K562 (cell line): ENCODE data around the gene CTAGE9. TPM values are rescaled to one million over a fixed set of nuclear protein-coding genes. Genes with fewer than 3 reads are reported as not detected.

ENCODE experiments used
- ATAC-seq: fragments of 200-7000 bp; cut with Tn5 transposase; 3 replicates; pipeline ENCODE4 v1.9.1; 2020; ENCODE audit warnings: moderate library complexity
- BruUV-seq: library from RNA; stranded (reverse); fragments of 400-500 nt; replicated peaks from 2 replicates; lab custom pipeline; 2021; lab: Mats Ljungman, UMichigan
- CTCF ChIA-PET: fragments of 300-600 bp; formaldehyde crosslinking; extraction: SDS; loops from one replicate; lab custom pipeline; 2021; ENCODE audit warnings: low intra/inter-chr PET ratio; lab: Yijun Ruan, JAX
- POLR2A ChIA-PET: fragments of 300-600, 350-650 bp; sonication (Branson Sonifier 250); formaldehyde crosslinking; extraction: SDS; loops from one replicate; lab custom pipeline; 2021; ENCODE audit warnings: antibody characterized with exemption, inconsistent platforms; lab: Yijun Ruan, JAX
- DNase-seq, 4 experiments: peaks; one replicate each; pipeline versions ENCODE4 v3.0.0 to v3.0.0-alpha.2; 2011 to 2018; ENCODE audit warnings: low spot score in 3 of 4, mixed read lengths in 3 of 4; ENCODE audit errors: extremely low read depth in 1 of 4
- FAIRE-seq: peaks from 2 replicates; lab custom pipeline; 2011; peaks lifted over from hg19 to GRCh38; lab: Jason Lieb, UNC
- H2AFZ ChIP-seq: 2 replicates; pipeline ENCODE4 v1.6.0; 2011; ENCODE audit warnings: low read depth, low read length, control low read depth, inconsistent platforms
- H3K27ac ChIP-seq: fragments of 200-600 bp; 3 replicates; pipeline ENCODE4 v1.8.0; 2011; ENCODE audit warnings: low read depth, mild to moderate bottlenecking, control low read depth, inconsistent platforms, low read length, moderate library complexity, mixed read lengths; ENCODE audit errors: extremely low read depth
- H3K27me3 ChIP-seq, 2 experiments: fragments of 300-600 bp in 1 of 2; 2 replicates in 1 of 2; 3 replicates in 1 of 2; pipeline versions ENCODE4 v1.6.0 to v1.8.0; 2011; ENCODE audit warnings: inconsistent platforms in 2 of 2, low read length in 2 of 2, mild to moderate bottlenecking in 1 of 2, mixed read lengths in 1 of 2, moderate library complexity in 1 of 2; ENCODE audit not compliant: control insufficient read depth in 2 of 2, insufficient read depth in 2 of 2
- H3K36me3 ChIP-seq: fragments of 300-600 bp; 3 replicates; pipeline ENCODE4 v1.8.0; 2011; ENCODE audit warnings: mild to moderate bottlenecking, low read length, inconsistent platforms; ENCODE audit not compliant: control insufficient read depth, insufficient read depth
- H3K4me1 ChIP-seq, 2 experiments: fragments of 200-600 bp in 1 of 2; replicated peaks in 1 of 2; 2 replicates in 1 of 2; 3 replicates in 1 of 2; pipeline versions ENCODE4 v1.5.1 to v1.8.0; 2011; ENCODE audit warnings: inconsistent platforms in 2 of 2, low read length in 2 of 2, mild to moderate bottlenecking in 1 of 2, mixed read lengths in 1 of 2, moderate library complexity in 1 of 2; ENCODE audit not compliant: control insufficient read depth in 2 of 2, insufficient read depth in 2 of 2
- H3K4me2 ChIP-seq: 2 replicates; pipeline ENCODE4 v1.6.1; 2011; ENCODE audit warnings: low read length, control low read depth, inconsistent platforms, mixed read lengths; ENCODE audit not compliant: insufficient read depth
- H3K4me3 ChIP-seq: fragments of 200-600 bp; sonication (generic), shearing (Covaris generic); 2 replicates; pipeline ENCODE4 v1.5.1; 2016; ENCODE audit warnings: control low read depth, inconsistent platforms
- H3K79me2 ChIP-seq: fragments of 200-600 bp; 3 replicates; pipeline ENCODE4 v1.8.0; 2011; ENCODE audit warnings: low read length, inconsistent platforms; ENCODE audit not compliant: control insufficient read depth, insufficient read depth
- H3K9ac ChIP-seq, 2 experiments: 2 replicates each; pipeline versions ENCODE4 v1.6.0 to v1.6.1; 2011; ENCODE audit warnings: low read depth in 2 of 2, low read length in 2 of 2, control low read depth in 1 of 2, inconsistent platforms in 1 of 2, mild to moderate bottlenecking in 1 of 2, mixed read lengths in 1 of 2; ENCODE audit not compliant: insufficient read depth in 1 of 2
- H3K9me1 ChIP-seq: one replicate; pipeline ENCODE4 v1.6.0; 2011; ENCODE audit warnings: inconsistent platforms, mild to moderate bottlenecking, low read length, moderate library complexity; ENCODE audit not compliant: control insufficient read depth, insufficient read depth
- H3K9me3 ChIP-seq: replicated peaks from 2 replicates; pipeline ENCODE4 v1.5.1; 2011; ENCODE audit warnings: low read depth, low read length, inconsistent platforms; ENCODE audit not compliant: control insufficient read depth, insufficient read depth
- H4K20me1 ChIP-seq: replicated peaks from 2 replicates; pipeline ENCODE4 v1.6.1; 2011; ENCODE audit warnings: low read length, inconsistent platforms, mixed read lengths; ENCODE audit not compliant: control insufficient read depth, insufficient read depth
- CCAR2 ChIP-seq: fragments of 200-400 bp; formaldehyde crosslinking; IDR thresholded peaks from 2 replicates; pipeline ENCODE4 v1.6.1; 2017; ENCODE audit warnings: mild to moderate bottlenecking, low read depth, low read length
- CREB1 ChIP-seq, 2 experiments: sonication (generic) in 1 of 2; formaldehyde crosslinking in 1 of 2; IDR thresholded peaks; 2 replicates each; pipeline versions ENCODE4 v1.6.1 to v1.8.0; 2012 to 2022; ENCODE audit warnings: inconsistent platforms in 1 of 2, mild to moderate bottlenecking in 1 of 2, missing genetic modification reagents in 1 of 2, moderate library complexity in 1 of 2
- CSDE1 ChIP-seq, 2 experiments: fragments of 450-650 bp; IDR thresholded peaks; 2 replicates each; pipeline ENCODE4 v1.6.1; 2016; ENCODE audit warnings: mild to moderate bottlenecking in 1 of 2
- FOXJ2 ChIP-seq: fragments of 200-800 bp; sonication (Bioruptor generic); IDR thresholded peaks from 2 replicates; pipeline ENCODE4 v1.6.1; 2016; ENCODE audit warnings: missing genetic modification characterization, missing compliant biosample characterization
- HDAC6 ChIP-seq: IDR thresholded peaks from 2 replicates; pipeline ENCODE4 v1.6.1; 2012; ENCODE audit warnings: low read depth, mild to moderate bottlenecking, control low read depth, inconsistent platforms, low read length, moderate library complexity
- KLF13 ChIP-seq: fragments of 450-650 bp; IDR thresholded peaks from 2 replicates; pipeline ENCODE4 v1.6.1; 2016; ENCODE audit warnings: missing genetic modification characterization, low read depth, mild to moderate bottlenecking, missing compliant biosample characterization, moderate library complexity, borderline replicate concordance
- SMARCA4 ChIP-seq: fragments of 450-650 bp; IDR thresholded peaks from 2 replicates; pipeline ENCODE4 v1.6.1; 2016
- SNRNP70 ChIP-seq: fragments of 200-400 bp; formaldehyde crosslinking; optimal IDR thresholded peaks from 2 replicates; pipeline ENCODE3; 2017; ENCODE audit warnings: low read depth, low read length
- SP1 ChIP-seq: sonication (generic); formaldehyde crosslinking; IDR thresholded peaks from 2 replicates; pipeline ENCODE4 v1.8.1; 2022; ENCODE audit warnings: mild to moderate bottlenecking, missing genetic modification reagents
- THRAP3 ChIP-seq: fragments of 450-650 bp; IDR thresholded peaks from 2 replicates; pipeline ENCODE4 v1.6.1; 2016; ENCODE audit warnings: mild to moderate bottlenecking, inconsistent platforms, borderline replicate concordance
- U2AF2 ChIP-seq: fragments of 200-400 bp; formaldehyde crosslinking; optimal IDR thresholded peaks from 2 replicates; pipeline ENCODE3; 2017; ENCODE audit warnings: low read depth, mild to moderate bottlenecking, low read length
- ZNF23 ChIP-seq: fragments of 250-450 bp; sonication (Bioruptor Pico); IDR thresholded peaks from 2 replicates; pipeline ENCODE4 v1.4.0; 2020; ENCODE audit warnings: mild to moderate bottlenecking
- WGBS: fragments of 100-300 bp; shearing (Covaris generic); methylation state at CpG from one replicate; pipeline ENCODE4 v1.1.6; 2016; ENCODE audit warnings: low coverage, mixed read lengths; ENCODE audit not compliant: insufficient coverage; ENCODE audit errors: missing lambda C conversion rate; 5-methylcytosine and 5-hydroxymethylcytosine counted together
- in situ Hi-C: fragments of 300-500 bp; cut with MboI; formaldehyde crosslinking; loops from 4 replicates; pipeline ENCODE4 v1.15.0; 2018; ENCODE audit warnings: inconsistent platforms, mixed read lengths
- intact Hi-C: fragments of 100-400 bp; cut with micrococcal nuclease; formaldehyde crosslinking; loops from 2 replicates; pipeline ENCODE4 v1.14.2; 2022
- polyA plus RNA-seq, 8 experiments: library from polyadenylated mRNA; depleted of rRNA in 4 of 8; stranded (reverse) in 5 of 8; unstranded in 3 of 8; fragments of >200 nt; fragmentation: Nextera tagmentation in 2 of 8; fragmentation: Illumina TruSeq in 1 of 8; extraction: Ambion mirVana in 2 of 8; extraction: Trizol in 1 of 8; gene quantifications; 2 replicates each; pipeline versions ENCODE4 v1.2.1 to v1.2.3, GENCODE V29; 2011 to 2014; ENCODE audit warnings: inconsistent platforms in 1 of 8, missing spikeins in 1 of 8
- total RNA-seq, 7 experiments: library from RNA; depleted of rRNA in 6 of 7; stranded (reverse); fragments of >200 nt in 6 of 7; fragmentation: Illumina TruSeq in 2 of 7; extraction: Trizol in 2 of 7; gene quantifications; 2 replicates each; pipeline versions ENCODE4 v1.2.1 to v1.2.3, GENCODE V29; 2011 to 2021; ENCODE audit warnings: low replicate concordance in 1 of 7
- TF ChIP-seq, protein P1 (sequence below): fragments of 250-450 bp; sonication (Bioruptor Pico); IDR thresholded peaks from 2 replicates; pipeline ENCODE4 v1.6.1; 2021; ENCODE audit warnings: mild to moderate bottlenecking
- TF ChIP-seq, protein P2 (sequence below): sonication (generic); formaldehyde crosslinking; IDR thresholded peaks from 2 replicates; pipeline ENCODE4 v1.8.1; 2022; ENCODE audit warnings: missing genetic modification reagents
- TF ChIP-seq, protein P3 (sequence below): fragments of 450-650 bp; IDR thresholded peaks from 2 replicates; pipeline ENCODE4 v1.6.1; 2016; ENCODE audit warnings: borderline replicate concordance
- TF ChIP-seq, protein P4 (sequence below): sonication (generic); formaldehyde crosslinking; IDR thresholded peaks from 2 replicates; pipeline ENCODE4 v1.9.0; 2022; ENCODE audit warnings: mild to moderate bottlenecking, missing genetic modification reagents

CTAGE9 gene
- total and polyA plus RNA-seq, 9 of the 15 experiments (the other 6 are each of a cell fraction or from before 2014, with no cell fraction given): not detected

DNA sequence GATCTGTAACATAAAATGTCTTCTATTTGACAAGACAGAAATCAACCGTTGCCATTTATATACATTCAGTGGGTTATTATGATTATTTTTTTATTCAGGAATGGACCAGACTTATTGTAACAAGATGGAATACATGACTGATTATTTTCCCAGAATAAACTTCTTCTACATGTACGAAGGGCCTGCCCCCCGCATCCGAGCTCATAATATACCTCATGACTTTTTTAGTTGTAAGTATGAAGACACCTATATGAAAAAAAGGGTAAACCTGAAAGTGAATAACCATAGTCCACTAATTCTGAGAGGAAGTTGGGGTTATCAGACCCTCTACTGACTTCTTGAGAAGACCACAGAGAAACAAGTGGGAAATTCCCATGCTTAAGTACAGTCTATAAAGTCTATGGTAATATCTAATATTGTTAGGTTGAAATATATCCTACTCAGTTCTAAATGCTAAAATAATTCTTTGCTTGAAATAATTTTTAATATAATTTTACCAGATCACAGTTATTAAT lies 25.5 kb downstream of the CTAGE9 start (continued):
- TF ChIP-seq SNRNP70 (no peak), THRAP3 (no peak), SMARCA4 (no peak)
- TF ChIP-seq, protein P1, sequence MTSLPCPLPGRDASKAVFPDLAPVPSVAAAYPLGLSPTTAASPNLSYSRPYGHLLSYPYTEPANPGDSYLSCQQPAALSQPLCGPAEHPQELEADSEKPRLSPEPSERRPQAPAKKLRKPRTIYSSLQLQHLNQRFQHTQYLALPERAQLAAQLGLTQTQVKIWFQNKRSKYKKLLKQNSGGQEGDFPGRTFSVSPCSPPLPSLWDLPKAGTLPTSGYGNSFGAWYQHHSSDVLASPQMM (CRISPR knock-in tag): no peak

DNA sequence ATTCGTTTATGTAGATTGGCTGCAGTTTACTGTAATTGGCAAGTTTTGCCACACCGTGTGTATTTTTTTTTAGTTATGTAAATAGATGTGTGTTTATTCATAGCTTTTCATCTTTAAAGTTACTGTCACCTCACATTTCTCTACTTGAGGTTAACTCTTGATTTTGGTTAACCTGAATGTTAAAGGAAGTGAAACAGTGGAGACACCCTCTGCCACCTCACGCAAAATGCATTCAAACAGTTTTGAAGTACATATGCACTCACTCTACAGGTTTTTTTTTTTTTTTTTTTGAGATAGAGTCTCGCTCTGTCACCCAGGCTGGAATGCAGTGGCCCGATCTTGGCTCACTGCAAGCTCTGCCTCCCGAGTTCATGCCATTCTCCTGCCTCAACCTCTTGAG lies 27.3 kb downstream of the CTAGE9 start:
- in situ Hi-C loops (no loop called here), intact Hi-C loops (no loop called here)

More for the DNA sequence above, 27.3 kb downstream of the CTAGE9 start:
- Histone ChIP-seq H3K9ac (no peak overlapping the region), H4K20me1 (no peaks in the 10 kb centered on the region), H3K36me3 (peaks cover 27% of the 10 kb centered on the region; the same call in 1 of the 3 replicates), H3K9me1 (no peaks in the 10 kb centered on the region), H3K79me2 (no peaks in the 10 kb centered on the region), H2AFZ (no peak overlapping the region), H3K9me3 (no peaks in the 10 kb centered on the region), H3K4me1 (no peaks in the 10 kb centered on the region), H3K4me3 (no peak overlapping the region), H3K27ac (no peak overlapping the region), H3K27me3 (no peaks in the 10 kb centered on the region), H3K4me2 (no peak overlapping the region)
- ATAC-seq: no peak
- ChIA-PET CTCF (no interaction called here), POLR2A (no interaction called here)
- TF ChIP-seq U2AF2 (no peak), HDAC6 (no peak), SP1 (CRISPR knock-in tag) (no peak), ZNF23 (CRISPR knock-in tag) (no peak), CSDE1 (IDR thresholded peaks at IDR 0.05) (no peak), CREB1 (IDR thresholded peaks at IDR 0.05) (no peak), CREB1 (CRISPR knock-in tag; IDR thresholded peaks at IDR 0.05) (no peak), FOXJ2 (tag) (no peak), KLF13 (tag) (no peak), CCAR2 (no peak)
- TF ChIP-seq, protein P2, sequence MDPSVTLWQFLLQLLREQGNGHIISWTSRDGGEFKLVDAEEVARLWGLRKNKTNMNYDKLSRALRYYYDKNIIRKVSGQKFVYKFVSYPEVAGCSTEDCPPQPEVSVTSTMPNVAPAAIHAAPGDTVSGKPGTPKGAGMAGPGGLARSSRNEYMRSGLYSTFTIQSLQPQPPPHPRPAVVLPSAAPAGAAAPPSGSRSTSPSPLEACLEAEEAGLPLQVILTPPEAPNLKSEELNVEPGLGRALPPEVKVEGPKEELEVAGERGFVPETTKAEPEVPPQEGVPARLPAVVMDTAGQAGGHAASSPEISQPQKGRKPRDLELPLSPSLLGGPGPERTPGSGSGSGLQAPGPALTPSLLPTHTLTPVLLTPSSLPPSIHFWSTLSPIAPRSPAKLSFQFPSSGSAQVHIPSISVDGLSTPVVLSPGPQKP: no peak
- TF ChIP-seq, protein P3, sequence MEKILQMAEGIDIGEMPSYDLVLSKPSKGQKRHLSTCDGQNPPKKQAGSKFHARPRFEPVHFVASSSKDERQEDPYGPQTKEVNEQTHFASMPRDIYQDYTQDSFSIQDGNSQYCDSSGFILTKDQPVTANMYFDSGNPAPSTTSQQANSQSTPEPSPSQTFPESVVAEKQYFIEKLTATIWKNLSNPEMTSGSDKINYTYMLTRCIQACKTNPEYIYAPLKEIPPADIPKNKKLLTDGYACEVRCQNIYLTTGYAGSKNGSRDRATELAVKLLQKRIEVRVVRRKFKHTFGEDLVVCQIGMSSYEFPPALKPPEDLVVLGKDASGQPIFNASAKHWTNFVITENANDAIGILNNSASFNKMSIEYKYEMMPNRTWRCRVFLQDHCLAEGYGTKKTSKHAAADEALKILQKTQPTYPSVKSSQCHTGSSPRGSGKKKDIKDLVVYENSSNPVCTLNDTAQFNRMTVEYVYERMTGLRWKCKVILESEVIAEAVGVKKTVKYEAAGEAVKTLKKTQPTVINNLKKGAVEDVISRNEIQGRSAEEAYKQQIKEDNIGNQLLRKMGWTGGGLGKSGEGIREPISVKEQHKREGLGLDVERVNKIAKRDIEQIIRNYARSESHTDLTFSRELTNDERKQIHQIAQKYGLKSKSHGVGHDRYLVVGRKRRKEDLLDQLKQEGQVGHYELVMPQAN: no peak
- TF ChIP-seq, protein P4, sequence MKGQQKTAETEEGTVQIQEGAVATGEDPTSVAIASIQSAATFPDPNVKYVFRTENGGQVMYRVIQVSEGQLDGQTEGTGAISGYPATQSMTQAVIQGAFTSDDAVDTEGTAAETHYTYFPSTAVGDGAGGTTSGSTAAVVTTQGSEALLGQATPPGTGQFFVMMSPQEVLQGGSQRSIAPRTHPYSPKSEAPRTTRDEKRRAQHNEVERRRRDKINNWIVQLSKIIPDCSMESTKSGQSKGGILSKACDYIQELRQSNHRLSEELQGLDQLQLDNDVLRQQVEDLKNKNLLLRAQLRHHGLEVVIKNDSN (CRISPR knock-in tag): no peak
- DNase-seq: no peak
- 73% methylated on average over 5 of the region's 6 CpGs for WGBS
- no peak for FAIRE-seq
- no TSS peak for BruUV-seq
